DMS 273 (cell line): Measurements from ENCODE around the gene ANKFY1.
A peak's percentile ranks its signal among the peaks of the same experiment; 100 is the strongest.
"Not testable (repeated sequence)": the region's sequence is repeated elsewhere in the genome, so short reads cannot be mapped to it uniquely, and the experiment has no call there.

Experiments used
- DNase-seq: peaks from one replicate; lab custom pipeline; 2025; ENCODE audit not compliant: unreplicated experiment; lab: John Stamatoyannopoulos, UW

Gene ANKFY1

GRCh38 chr17:4159761-4160160 lies 104.0 kb downstream of the ANKFY1 start:
- DNase-seq = no peak

- no peak for DNase-seq
These were observed 106.0 kb downstream of the ANKFY1 start for GRCh38 chr17:4157618-4158333.

- DNase-seq = no peak
These were observed 106.9 kb downstream of the ANKFY1 start for GRCh38 chr17:4156750-4157381.

GRCh38 chr17:4155980-4156620 lies 107.7 kb downstream of the ANKFY1 start:
- DNase-seq = no peak

- DNase-seq = no peak
These were observed 109.6 kb downstream of the ANKFY1 start for GRCh38 chr17:4154201-4154600.

GRCh38 chr17:4152471-4152870 lies 111.3 kb downstream of the ANKFY1 start:
- no peak for DNase-seq

GRCh38 chr17:4150096-4150495 lies 113.7 kb downstream of the ANKFY1 start:
- DNase-seq = no peak

- no peak for DNase-seq
These were observed 115.0 kb downstream of the ANKFY1 start for GRCh38 chr17:4148611-4149308.

- no peak for DNase-seq
These were observed 115.9 kb downstream of the ANKFY1 start for GRCh38 chr17:4147751-4148310.

- no peak for DNase-seq
These were observed 117.1 kb downstream of the ANKFY1 start for GRCh38 chr17:4146641-4147040.

GRCh38 chr17:4144422-4144747 lies 119.4 kb downstream of the ANKFY1 start:
- no peak for DNase-seq

- peak; percentile 94 for DNase-seq
These were observed 120.0 kb downstream of the ANKFY1 start for GRCh38 chr17:4143563-4144421.

GRCh38 chr17:4142107-4142900 lies 121.5 kb downstream of the ANKFY1 start:
- peak; percentile 56 for DNase-seq

GRCh38 chr17:4140125-4140524 lies 123.7 kb downstream of the ANKFY1 start:
- no peak for DNase-seq

GRCh38 chr17:4138906-4139526 lies 124.8 kb downstream of the ANKFY1 start:
- not testable (repeated sequence) for DNase-seq

- no peak for DNase-seq
These were observed 127.4 kb downstream of the ANKFY1 start for GRCh38 chr17:4136373-4136772.

- DNase-seq = no peak
These were observed 128.3 kb downstream of the ANKFY1 start for GRCh38 chr17:4135489-4135888.

- no peak for DNase-seq
These were observed 129.1 kb downstream of the ANKFY1 start for GRCh38 chr17:4134721-4135120.

GRCh38 chr17:4130715-4131114 lies 133.1 kb downstream of the ANKFY1 start:
- no peak for DNase-seq
